ENCODE measurements around the gene MGME1.

- TF ChIP-seq EZH2phosphoT487 (IDR thresholded peaks at IDR 0.05; ENCODE audit: insufficient read depth, low read depth) (no peak), EZH2 (IDR thresholded peaks at IDR 0.05; ENCODE audit: insufficient read depth, poor library complexity, severe bottlenecking) (no peak)
These were observed 14.9 kb upstream of the MGME1 start for GRCh38 chr20:17953935-17954334.
